Ovary (tissue), 9 donors: ENCODE measurements around the gene C1QTNF9. TPM values are rescaled to one million over a fixed set of nuclear protein-coding genes. Genes with fewer than 3 reads are reported as not detected.

Source experiments
- DNase-seq, 5 donors: peaks; one replicate each; pipeline ENCODE4 v3.0.0-alpha.2; 2019 to 2020
- H3K27ac ChIP-seq, 2 donors: fragments of 200-600 bp; one replicate each; pipeline versions ENCODE4 v1.5.1 to v1.8.0; 2019 to 2022
- H3K27me3 ChIP-seq: fragments of 200-600 bp; one replicate; pipeline ENCODE4 v1.8.0; 2022
- H3K36me3 ChIP-seq: fragments of 200-600 bp; sonication (generic); one replicate; pipeline ENCODE4 v1.5.1; 2019
- H3K4me1 ChIP-seq: one replicate; pipeline ENCODE4 v1.8.1; 2013; ENCODE audit warnings: mild to moderate bottlenecking, moderate library complexity; ENCODE audit not compliant: insufficient read depth
- H3K4me3 ChIP-seq: fragments of 200-600 bp; sonication (generic); one replicate; pipeline ENCODE4 v1.5.1; 2017
- H3K9me3 ChIP-seq, 2 donors: fragments of 200-600 bp in 1 of 2; sonication (generic) in 1 of 2; one replicate each; pipeline versions ENCODE4 v1.5.1 to v1.8.1; 2013 to 2019; ENCODE audit warnings: mild to moderate bottlenecking in 1 of 2, moderate library complexity in 1 of 2
- CTCF ChIP-seq, 3 donors: fragments of 450-650 bp in 2 of 3; fragments of 200-600 bp in 1 of 3; IDR thresholded peaks; one replicate each; pipeline versions ENCODE4 v1.5.1 to v1.8.0; 2016 to 2022; ENCODE audit warnings: antibody characterized with exemption in 3 of 3, mild to moderate bottlenecking in 1 of 3
- EP300 ChIP-seq: sonication (generic); formaldehyde crosslinking; IDR thresholded peaks from one replicate; pipeline ENCODE4 v1.6.1; 2017; ENCODE audit warnings: antibody characterized with exemption
- POLR2A ChIP-seq: fragments of 450-650 bp; IDR thresholded peaks from one replicate; pipeline ENCODE4 v1.6.1; 2017; ENCODE audit warnings: antibody characterized with exemption, mild to moderate bottlenecking, moderate library complexity
- WGBS, 3 donors: extraction: QIAGEN DNeasy Blood & Tissue Kit in 1 of 3; methylation state at CpG; one replicate each; pipeline versions ENCODE4 v1.1.5 to v1.1.7; 2013 to 2017; 5-methylcytosine and 5-hydroxymethylcytosine counted together
- intact Hi-C, 4 donors: fragments of 100-400 bp; cut with DNase I; formaldehyde crosslinking; loops; one replicate each; pipeline versions ENCODE4 v1.11.0 to v1.15.1; 2022 to 2023
- polyA plus RNA-seq, 2 donors: library from polyadenylated mRNA; stranded (reverse); fragments of 200-250 nt in 1 of 2; fragments of 350-450 nt in 1 of 2; fragmentation: Illumina TruSeq in 1 of 2; extraction: RNeasy Lipid Tissue Mini Kit (QIAGEN cat#74804) in 1 of 2; gene quantifications; one replicate each; pipeline ENCODE4 v1.2.3, GENCODE V29; 2013 to 2014
- total RNA-seq, 7 donors: library from RNA; depleted of rRNA in 2 of 7; stranded (reverse); fragments of >200 nt in 2 of 7; fragmentation: NEBNext Ultra II Directional in 3 of 7; extraction: Animal tissue kit (Norgen Biotek cat#: 25700) in 3 of 7; gene quantifications; one replicate each; pipeline versions ENCODE4 v1.1.0 to v1.2.4, GENCODE V29; 2016 to 2023
- donor health status: DM: no; HTN: no; CAD: no; lungs with moderate emphysema.
- donor health status: DM: no; HTN: no; CAD: no.
- donor health status: Bipolar disorder and iron deficiency.
- donor health status: DM: yes; HTN: yes; CAD: no.
- donor health status: DM: no; HTN: no; CAD: no.
- donor health status: DM: yes; HTN: yes; CAD: no.

C1QTNF9 gene
- total and polyA plus RNA-seq, 9 donors: 0.12 to 1.6 (median 0.25) TPM; not detected in 3

GRCh38 chr13:24339937-24340607 lies 30.7 kb downstream of the C1QTNF9 start:
- H3K36me3 ChIP-seq: no peaks in the 10 kb centered on the region
- H3K27ac ChIP-seq: no peak overlapping the region
- no peaks in the 10 kb centered on the region for H3K27me3 ChIP-seq
- 71 to 77% (median 76%) methylated on average over 33 to 35 of the region's 35 CpGs for WGBS, 3 donors
- H3K4me3 ChIP-seq: no peak overlapping the region
- no peaks in the 10 kb centered on the region for H3K9me3 ChIP-seq
- DNase-seq: no peak
- no peak for TF ChIP-seq CTCF (IDR thresholded peaks at IDR 0.05)
- TF ChIP-seq EP300: no peak
- no peak for TF ChIP-seq POLR2A
- H3K4me1 ChIP-seq: no peaks in the 10 kb centered on the region
- intact Hi-C loops: no loop called here

DNA sequence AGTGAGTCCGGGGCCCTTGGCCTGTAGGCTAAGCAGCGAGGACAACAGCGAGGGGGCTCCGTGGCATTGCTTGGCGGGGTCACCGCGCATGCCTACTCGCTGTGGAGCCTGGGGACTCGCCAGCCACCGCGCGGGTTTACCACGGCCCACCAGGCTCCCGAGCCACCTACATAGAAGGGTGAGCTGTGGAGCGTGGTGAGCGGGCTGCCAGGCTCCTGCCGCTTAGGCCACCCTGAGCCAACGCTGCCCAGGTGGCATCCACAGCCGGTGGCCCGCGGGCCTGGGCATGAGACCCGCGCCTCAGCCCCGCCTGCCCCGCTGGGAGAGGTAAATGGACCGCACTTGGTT lies 31.2 kb downstream of the C1QTNF9 start:
- 77 to 85% (median 80%) methylated on average over 26 of the region's 26 CpGs for WGBS, 3 donors
- intact Hi-C loops: no loop called here
- Histone ChIP-seq H3K9me3 (no peaks in the 10 kb centered on the region), H3K4me1 (no peaks in the 10 kb centered on the region), H3K27ac (no peak overlapping the region), H3K36me3 (no peaks in the 10 kb centered on the region), H3K27me3 (no peaks in the 10 kb centered on the region), H3K4me3 (no peak overlapping the region)
- no peak for TF ChIP-seq EP300
- TF ChIP-seq POLR2A: no peak
- no peak for TF ChIP-seq CTCF (IDR thresholded peaks at IDR 0.05)
- no peak for DNase-seq

- no peak for DNase-seq
- no peak for TF ChIP-seq POLR2A
- no peak for TF ChIP-seq CTCF (IDR thresholded peaks at IDR 0.05)
- TF ChIP-seq EP300: no peak
- intact Hi-C loops: no loop called here
These were observed 32.1 kb downstream of the C1QTNF9 start for GRCh38 chr13:24341439-24341838.

GRCh38 chr13:24348385-24348784 lies 39.0 kb downstream of the C1QTNF9 start:
- no peaks in the 10 kb centered on the region for H3K36me3 ChIP-seq
- no peaks in the 10 kb centered on the region for H3K27me3 ChIP-seq
- no peak overlapping the region for H3K4me3 ChIP-seq
- H3K9me3 ChIP-seq: no peaks in the 10 kb centered on the region
- H3K27ac ChIP-seq: no peak overlapping the region
- DNase-seq: no peak
- TF ChIP-seq POLR2A (no peak), EP300 (no peak), CTCF (IDR thresholded peaks at IDR 0.05) (no peak)
- intact Hi-C loops: no loop called here
- 90 to 92% (median 92%) methylated on average over 5 of the region's 5 CpGs for WGBS, 3 donors
- H3K4me1 ChIP-seq: no peaks in the 10 kb centered on the region

More at GRCh38 chr13:24341439-24341838, 32.1 kb downstream of the C1QTNF9 start:
- Histone ChIP-seq H3K4me3 (no peak overlapping the region), H3K4me1 (no peaks in the 10 kb centered on the region), H3K36me3 (no peaks in the 10 kb centered on the region), H3K27ac (no peak overlapping the region), H3K27me3 (no peaks in the 10 kb centered on the region), H3K9me3 (no peaks in the 10 kb centered on the region)
- WGBS, 3 donors: 78 to 82% (median 79%) methylated on average over 3 of the region's 3 CpGs
